ENCODE results near the gene CLIP4.

The CLIP4 gene

DNA sequence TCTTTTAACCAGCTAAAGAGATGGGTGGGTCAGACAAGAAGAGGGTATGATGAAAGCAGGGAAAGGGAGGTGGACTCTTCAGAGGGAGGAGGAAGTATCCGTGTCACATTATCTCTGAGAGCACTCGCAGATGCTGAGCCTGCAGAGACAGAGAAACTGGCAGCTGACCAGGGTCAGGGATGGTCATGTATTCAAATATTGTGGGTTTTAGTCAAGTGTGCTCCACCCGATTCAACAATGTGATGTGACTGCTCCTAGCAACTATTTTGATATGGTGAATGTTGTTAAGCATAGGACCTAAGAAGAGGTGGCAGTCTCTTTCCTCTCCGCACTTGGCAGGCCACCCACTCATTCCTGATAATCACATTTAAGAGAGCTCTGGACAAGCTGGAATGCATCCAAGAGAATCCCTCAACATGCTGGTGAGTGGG lies 1.3 kb upstream of the CLIP4 start:
- Histone ChIP-seq H3K9me2 (ENCODE audit: low read depth, low read length) (no peaks in the 10 kb centered on the region), H3K27ac (ENCODE audit: low read depth, low read length, poor library complexity, severe bottlenecking) (no peak overlapping the region), H4K20me1 (ENCODE audit: insufficient read depth, low read length) (no peaks in the 10 kb centered on the region), H2AFZ (ENCODE audit: low read length) (no peak overlapping the region), H3K36me3 (ENCODE audit: insufficient read depth, low read length) (no peaks in the 10 kb centered on the region), H3K27me3 (ENCODE audit: insufficient read depth, low read length) (no peaks in the 10 kb centered on the region), H3K9ac (ENCODE audit: low read length) (no peak overlapping the region), H3K9me3 (ENCODE audit: low read length) (no peaks in the 10 kb centered on the region), H3K79me2 (ENCODE audit: insufficient read depth, low read length) (no peaks in the 10 kb centered on the region), H3F3A (ENCODE audit: insufficient read depth, low read length) (no peaks in the 10 kb centered on the region), H3K4me2 (ENCODE audit: low read length) (no peak overlapping the region), H3K4me3 (ENCODE audit: low read depth, low read length, poor library complexity, severe bottlenecking) (no peak overlapping the region), H3K4me1 (ENCODE audit: insufficient read depth, low read length, severe bottlenecking) (no peaks in the 10 kb centered on the region)
- TF ChIP-seq, protein P1, sequence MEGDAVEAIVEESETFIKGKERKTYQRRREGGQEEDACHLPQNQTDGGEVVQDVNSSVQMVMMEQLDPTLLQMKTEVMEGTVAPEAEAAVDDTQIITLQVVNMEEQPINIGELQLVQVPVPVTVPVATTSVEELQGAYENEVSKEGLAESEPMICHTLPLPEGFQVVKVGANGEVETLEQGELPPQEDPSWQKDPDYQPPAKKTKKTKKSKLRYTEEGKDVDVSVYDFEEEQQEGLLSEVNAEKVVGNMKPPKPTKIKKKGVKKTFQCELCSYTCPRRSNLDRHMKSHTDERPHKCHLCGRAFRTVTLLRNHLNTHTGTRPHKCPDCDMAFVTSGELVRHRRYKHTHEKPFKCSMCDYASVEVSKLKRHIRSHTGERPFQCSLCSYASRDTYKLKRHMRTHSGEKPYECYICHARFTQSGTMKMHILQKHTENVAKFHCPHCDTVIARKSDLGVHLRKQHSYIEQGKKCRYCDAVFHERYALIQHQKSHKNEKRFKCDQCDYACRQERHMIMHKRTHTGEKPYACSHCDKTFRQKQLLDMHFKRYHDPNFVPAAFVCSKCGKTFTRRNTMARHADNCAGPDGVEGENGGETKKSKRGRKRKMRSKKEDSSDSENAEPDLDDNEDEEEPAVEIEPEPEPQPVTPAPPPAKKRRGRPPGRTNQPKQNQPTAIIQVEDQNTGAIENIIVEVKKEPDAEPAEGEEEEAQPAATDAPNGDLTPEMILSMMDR (IDR thresholded peaks at IDR 0.05; ENCODE audit: low read length) = no peak
- TF ChIP-seq EZH2 (IDR thresholded peaks at IDR 0.05; ENCODE audit: borderline replicate concordance, low read length) = no peak

DNA sequence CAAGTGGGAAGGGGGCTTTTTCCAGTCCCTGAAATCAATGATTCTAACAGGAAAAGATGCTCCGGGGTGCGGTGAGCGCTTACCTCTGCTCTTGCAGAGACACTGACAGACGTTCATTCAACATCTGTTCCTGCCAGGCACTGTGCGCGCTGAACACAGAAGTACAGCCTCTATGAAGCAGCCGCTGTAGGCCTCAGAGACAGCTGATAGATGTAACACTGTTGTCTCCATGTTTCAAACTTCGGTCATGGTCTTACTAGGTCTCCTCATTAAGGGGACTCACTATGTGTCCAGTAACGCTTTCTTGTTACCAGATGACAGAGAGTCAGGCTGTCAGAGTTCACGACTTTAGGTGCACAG lies 649 bp upstream of the CLIP4 start:
- no peaks in the 10 kb centered on the region for H3K27me3 ChIP-seq (ENCODE audit: insufficient read depth, low read length)
- no peaks in the 10 kb centered on the region for H3K4me1 ChIP-seq (ENCODE audit: insufficient read depth, low read length, severe bottlenecking)
- no peak overlapping the region for H3K4me2 ChIP-seq (ENCODE audit: low read length)
- H3K27ac ChIP-seq (ENCODE audit: low read depth, low read length, poor library complexity, severe bottlenecking) = no peak overlapping the region
- H3K9me2 ChIP-seq (ENCODE audit: low read depth, low read length) = no peaks in the 10 kb centered on the region
- H3F3A ChIP-seq (ENCODE audit: insufficient read depth, low read length) = no peaks in the 10 kb centered on the region
- H4K20me1 ChIP-seq (ENCODE audit: insufficient read depth, low read length) = no peaks in the 10 kb centered on the region
- H2AFZ ChIP-seq (ENCODE audit: low read length) = no peak overlapping the region
- no peaks in the 10 kb centered on the region for H3K79me2 ChIP-seq (ENCODE audit: insufficient read depth, low read length)
- no peak overlapping the region for H3K4me3 ChIP-seq (ENCODE audit: low read depth, low read length, poor library complexity, severe bottlenecking)
- H3K36me3 ChIP-seq (ENCODE audit: insufficient read depth, low read length) = no peaks in the 10 kb centered on the region
- H3K9ac ChIP-seq (ENCODE audit: low read length) = no peak overlapping the region
- TF ChIP-seq EZH2 (IDR thresholded peaks at IDR 0.05; ENCODE audit: borderline replicate concordance, low read length) = no peak
- TF ChIP-seq, protein P1 (IDR thresholded peaks at IDR 0.05; ENCODE audit: low read length) = no peak
- no peaks in the 10 kb centered on the region for H3K9me3 ChIP-seq (ENCODE audit: low read length)

DNA sequence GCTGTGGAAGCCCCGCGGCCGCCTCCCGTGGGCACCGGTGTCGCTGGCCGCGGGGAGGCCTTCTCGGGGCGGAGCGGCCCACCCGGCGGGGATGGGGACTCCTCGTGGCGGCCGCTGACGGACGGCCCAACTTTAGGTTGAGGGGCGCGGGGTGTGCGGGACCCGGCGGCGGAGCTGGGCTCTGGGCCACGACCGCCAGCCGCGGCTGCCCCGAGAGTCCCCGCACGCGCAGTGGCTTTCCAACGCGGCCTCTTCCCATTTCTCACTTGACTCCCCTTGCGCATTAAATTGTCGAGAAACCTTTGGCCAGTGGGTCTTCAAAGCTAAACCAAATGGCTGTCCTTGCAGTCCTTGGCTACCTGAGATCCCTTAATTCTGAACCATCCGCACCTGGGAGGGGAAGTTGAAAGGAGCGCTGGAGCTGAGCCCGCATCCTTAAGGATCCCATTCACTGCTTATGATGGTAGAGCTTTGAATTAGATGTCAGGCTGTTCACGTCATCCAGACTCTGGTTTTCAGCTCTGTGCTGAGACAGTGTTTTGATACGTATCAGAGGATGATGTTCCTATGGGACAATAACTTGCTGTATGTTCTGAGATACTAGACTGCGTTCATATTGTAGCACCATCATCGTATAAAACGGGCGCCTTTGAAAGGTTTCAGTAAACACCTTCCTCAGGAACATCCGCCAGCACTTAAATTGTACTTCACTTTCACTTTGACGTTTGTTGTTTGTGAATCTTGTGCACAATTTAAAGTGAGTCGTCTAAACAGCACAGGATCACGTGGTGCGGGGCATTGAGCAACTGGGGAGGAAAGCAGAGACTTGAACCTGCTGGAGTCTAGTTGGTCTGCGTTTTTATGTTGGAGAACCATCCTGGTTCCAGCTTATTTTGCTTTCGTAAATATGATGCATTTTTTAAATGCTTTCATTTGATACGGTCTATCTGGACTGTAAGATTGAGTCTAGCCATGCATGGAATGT lies 874 bp downstream of the CLIP4 start:
- Histone ChIP-seq H3K9me3 (ENCODE audit: low read length) (no peaks in the 10 kb centered on the region), H3F3A (ENCODE audit: insufficient read depth, low read length) (no peaks in the 10 kb centered on the region), H3K79me2 (ENCODE audit: insufficient read depth, low read length) (no peaks in the 10 kb centered on the region), H3K4me3 (ENCODE audit: low read depth, low read length, poor library complexity, severe bottlenecking) (no peak overlapping the region), H2AFZ (ENCODE audit: low read length) (no peak overlapping the region), H3K27ac (ENCODE audit: low read depth, low read length, poor library complexity, severe bottlenecking) (no peak overlapping the region), H3K9ac (ENCODE audit: low read length) (no peak overlapping the region), H3K27me3 (ENCODE audit: insufficient read depth, low read length) (0 out of 2 replicates have a peak, but pooled peaks cover 4% of the 10 kb centered on the region), H3K4me2 (ENCODE audit: low read length) (no peak overlapping the region), H3K36me3 (ENCODE audit: insufficient read depth, low read length) (no peaks in the 10 kb centered on the region), H3K4me1 (ENCODE audit: insufficient read depth, low read length, severe bottlenecking) (no peaks in the 10 kb centered on the region), H3K9me2 (ENCODE audit: low read depth, low read length) (no peaks in the 10 kb centered on the region), H4K20me1 (ENCODE audit: insufficient read depth, low read length) (no peaks in the 10 kb centered on the region)
- TF ChIP-seq, protein P1 (IDR thresholded peaks at IDR 0.05; ENCODE audit: low read length) = no peak
- TF ChIP-seq EZH2 (IDR thresholded peaks at IDR 0.05; ENCODE audit: borderline replicate concordance, low read length) = no peak
